CD4-positive, CD25-positive, alpha-beta regulatory T cell (primary cell): ENCODE data around the gene PXMP2. TPM values are rescaled to one million over a fixed set of nuclear protein-coding genes. Genes with fewer than 3 reads are reported as not detected.

Source experiments
- ATAC-seq, 2 donors: fragments of 150-1000 bp; cut with Tn5 transposase; one replicate each; pipeline ENCODE4 v1.10.0; 2021; ENCODE audit warnings: low read depth in 2 of 2, moderate number of reproducible peaks in 2 of 2, moderate library complexity in 1 of 2
- DNase-seq, 3 donors: peaks; one replicate each; pipeline versions ENCODE4 v3.0.0 to v3.0.0-alpha.2; 2012 to 2022; ENCODE audit warnings: mixed read lengths in 1 of 3
- H3K27ac ChIP-seq: one replicate; pipeline ENCODE4 v1.7.0; 2013; ENCODE audit warnings: mild to moderate bottlenecking, low read length; ENCODE audit not compliant: insufficient read depth, poor library complexity, severe bottlenecking
- H3K27me3 ChIP-seq: one replicate; pipeline ENCODE4 v1.7.0; 2013; ENCODE audit warnings: low read length; ENCODE audit not compliant: control insufficient read depth, insufficient read depth
- H3K36me3 ChIP-seq: one replicate; pipeline ENCODE4 v1.7.0; 2013; ENCODE audit warnings: mild to moderate bottlenecking, low read length, moderate library complexity; ENCODE audit not compliant: control insufficient read depth, insufficient read depth
- H3K4me1 ChIP-seq: 2 replicates; pipeline ENCODE4 v1.7.0; 2013; ENCODE audit warnings: mild to moderate bottlenecking, low read length; ENCODE audit not compliant: insufficient read depth, control insufficient read depth, poor library complexity, severe bottlenecking
- H3K4me3 ChIP-seq: one replicate; pipeline ENCODE4 v1.7.0; 2013; ENCODE audit warnings: low read depth, mild to moderate bottlenecking, low read length, moderate library complexity
- H3K9me3 ChIP-seq, 2 experiments: 1 replicate in 1 of 2; 2 replicates in 1 of 2; pipeline ENCODE4 v1.7.0; 2013; ENCODE audit warnings: low read length in 2 of 2, mild to moderate bottlenecking in 1 of 2, moderate library complexity in 1 of 2; ENCODE audit not compliant: control insufficient read depth in 2 of 2
- H3K27ac Mint-ChIP-seq, 3 donors: one replicate each; pipeline ENCODE4 v1.8.0; 2020 to 2022; ENCODE audit warnings: mild to moderate bottlenecking in 3 of 3, mixed read lengths in 3 of 3, moderate library complexity in 2 of 3
- H3K27me3 Mint-ChIP-seq: one replicate; pipeline ENCODE4 v1.8.0; 2022; ENCODE audit warnings: mild to moderate bottlenecking, mixed read lengths
- H3K36me3 Mint-ChIP-seq: one replicate; pipeline ENCODE4 v1.8.0; 2020; ENCODE audit warnings: mixed read lengths
- H3K4me1 Mint-ChIP-seq, 4 donors: one replicate each; pipeline ENCODE4 v1.8.0; 2020 to 2022; ENCODE audit warnings: mixed read lengths in 4 of 4, mild to moderate bottlenecking in 1 of 4
- H3K4me3 Mint-ChIP-seq, 4 donors: one replicate each; pipeline ENCODE4 v1.8.0; 2020 to 2022; ENCODE audit warnings: mild to moderate bottlenecking in 4 of 4, mixed read lengths in 4 of 4, moderate library complexity in 3 of 4
- H3K9me3 Mint-ChIP-seq, 7 donors: one replicate each; pipeline ENCODE4 v1.8.0; 2020 to 2022; ENCODE audit warnings: mixed read lengths in 7 of 7, mild to moderate bottlenecking in 3 of 7, moderate library complexity in 2 of 7
- polyA plus RNA-seq, 4 donors: library from polyadenylated mRNA; unstranded; fragments of 300-500 nt; fragmentation: Illumina TruSeq; gene quantifications; one replicate each; pipeline ENCODE4 v1.2.3, GENCODE V29; 2021
- total RNA-seq: library from RNA; stranded (reverse); gene quantifications from one replicate; pipeline ENCODE4 v1.2.3, GENCODE V29; 2022

The PXMP2 gene
- total and polyA plus RNA-seq, 5 donors from 2014 or later: 3.5 to 20.3 (median 15.2) TPM

DNA sequence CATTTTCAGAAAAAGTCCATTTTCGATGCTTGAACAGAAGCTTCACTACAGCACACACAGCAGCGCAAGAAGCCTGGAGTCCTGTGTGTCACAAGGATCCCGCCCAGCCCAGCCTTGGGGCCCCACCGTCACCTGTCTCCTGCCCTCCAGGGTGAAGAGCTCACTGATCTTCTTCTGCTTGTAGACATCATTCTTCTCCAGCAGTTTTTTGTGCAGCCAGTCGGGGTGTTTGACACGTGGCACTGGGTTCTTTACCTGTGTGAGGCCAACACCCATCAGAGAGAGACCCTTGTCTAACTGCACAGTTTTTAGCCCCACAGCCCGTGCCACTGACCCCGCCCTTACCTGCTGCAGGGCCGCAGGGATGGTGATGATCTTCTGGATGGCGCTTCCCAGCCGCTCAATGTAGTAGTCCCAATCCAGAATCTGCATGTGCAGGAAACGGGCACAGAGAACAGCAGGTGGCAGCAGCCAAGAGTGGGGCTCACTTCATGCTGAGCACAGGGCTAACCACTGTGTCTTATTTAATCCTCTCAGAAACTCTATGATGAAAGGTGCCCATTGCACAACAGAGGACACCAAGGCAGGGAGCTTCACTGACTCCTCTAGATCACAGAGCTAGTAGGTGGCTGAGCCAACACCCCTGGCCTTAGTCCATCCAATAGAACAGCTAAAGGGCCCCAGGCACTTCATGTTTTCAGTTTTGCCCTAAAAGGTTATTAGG lies 30.2 kb upstream of the PXMP2 start:
- no peaks in the 10 kb centered on the region for H3K4me1 ChIP-seq
- no peak overlapping the region for H3K4me3 Mint-ChIP-seq
- H3K9me3 ChIP-seq: no peaks in the 10 kb centered on the region
- DNase-seq: no peak
- no peaks in the 10 kb centered on the region for H3K27me3 Mint-ChIP-seq
- H3K27ac Mint-ChIP-seq: no peak overlapping the region
- peaks cover 78% of the 10 kb centered on the region for H3K36me3 ChIP-seq
- no peaks in the 10 kb centered on the region for H3K27me3 ChIP-seq
- H3K4me3 ChIP-seq: no peak overlapping the region
- no peak for ATAC-seq
- H3K36me3 Mint-ChIP-seq: peaks cover 53% of the 10 kb centered on the region
- peaks cover 0 to 5% (median 3%) of the 10 kb centered on the region in 4 donors for H3K4me1 Mint-ChIP-seq
- no peak overlapping the region for H3K27ac ChIP-seq
- no peaks in the 10 kb centered on the region for H3K9me3 Mint-ChIP-seq

DNA sequence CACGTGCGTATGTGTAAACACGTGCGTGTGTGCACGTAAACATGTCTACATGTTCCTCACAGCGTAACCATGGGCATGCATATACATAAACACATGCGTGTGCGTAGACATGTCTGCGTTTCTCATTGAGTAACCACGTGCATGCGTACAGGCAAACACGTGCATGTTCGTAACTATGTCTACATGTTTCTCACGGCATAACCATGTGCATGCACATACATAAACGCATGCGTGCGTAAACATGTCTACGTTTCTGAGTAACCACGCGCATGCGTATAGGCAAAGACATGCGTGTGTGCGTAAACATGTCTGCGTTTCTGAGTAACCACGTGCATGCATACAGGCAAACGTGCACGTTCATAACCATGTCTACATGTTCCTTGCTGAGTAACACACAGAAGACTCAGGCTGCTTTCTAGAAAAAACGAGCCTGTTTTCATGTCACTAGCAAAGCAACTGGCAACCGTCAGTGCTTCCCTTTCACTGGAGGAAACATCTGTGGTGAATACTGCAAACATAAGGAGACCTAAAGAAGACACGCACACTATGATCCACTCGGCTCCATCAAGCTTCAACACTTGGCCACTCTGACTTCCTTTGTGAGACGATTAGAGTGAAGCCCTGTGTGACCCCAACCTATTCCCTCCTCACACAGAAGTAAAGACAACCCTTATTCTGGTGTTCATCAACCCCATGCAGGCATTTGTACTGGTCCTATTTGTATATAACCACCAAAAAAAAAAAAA lies 29.1 kb upstream of the PXMP2 start:
- no peaks in the 10 kb centered on the region for H3K9me3 Mint-ChIP-seq
- H3K36me3 ChIP-seq: peaks cover 83% of the 10 kb centered on the region
- no peaks in the 10 kb centered on the region for H3K27me3 ChIP-seq
- H3K4me1 Mint-ChIP-seq: peaks cover 0 to 11% (median 6%) of the 10 kb centered on the region in 4 donors
- H3K36me3 Mint-ChIP-seq: peaks cover 56% of the 10 kb centered on the region
- no peak overlapping the region for H3K27ac Mint-ChIP-seq
- H3K27ac ChIP-seq: no peak overlapping the region
- no peaks in the 10 kb centered on the region for H3K9me3 ChIP-seq
- ATAC-seq (no peak), DNase-seq (no peak)
- no peak overlapping the region for H3K4me3 Mint-ChIP-seq
- H3K27me3 Mint-ChIP-seq: no peaks in the 10 kb centered on the region
- H3K4me1 ChIP-seq: no peaks in the 10 kb centered on the region
- H3K4me3 ChIP-seq: no peak overlapping the region

DNA sequence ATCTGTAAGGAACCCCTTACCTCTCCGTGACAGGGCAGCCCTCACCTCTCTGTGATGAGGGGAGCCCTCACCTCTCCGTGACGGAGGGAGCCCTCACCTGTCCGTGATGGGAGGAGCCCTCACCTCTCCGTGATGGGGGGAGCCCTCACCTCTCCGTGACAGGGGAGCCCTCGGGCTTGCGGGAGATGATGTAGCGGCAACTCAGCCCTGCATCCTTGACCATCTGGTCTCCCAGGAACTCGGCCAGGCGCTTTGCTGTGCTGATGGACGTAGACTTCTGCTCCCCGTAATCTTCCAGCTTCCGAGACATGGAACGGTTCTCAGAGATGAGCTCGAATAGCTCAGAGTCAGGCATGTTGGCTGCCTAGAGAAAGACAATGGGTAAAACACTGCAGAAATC lies 28.2 kb upstream of the PXMP2 start:
- H3K4me1 ChIP-seq: no peaks in the 10 kb centered on the region
- Mint-ChIP-seq H3K27ac (peak overlapping the region in 1 of 3 donors; percentile 32), H3K27me3 (no peaks in the 10 kb centered on the region), H3K4me1 (peaks cover 0 to 11% (median 7%) of the 10 kb centered on the region in 4 donors), H3K36me3 (peaks cover 50% of the 10 kb centered on the region), H3K4me3 (no peak overlapping the region), H3K9me3 (no peaks in the 10 kb centered on the region)
- H3K4me3 ChIP-seq: no peak overlapping the region
- peaks cover 83% of the 10 kb centered on the region for H3K36me3 ChIP-seq
- H3K27ac ChIP-seq: no peak overlapping the region
- ATAC-seq: no peak
- no peaks in the 10 kb centered on the region for H3K9me3 ChIP-seq
- DNase-seq: no peak
- no peaks in the 10 kb centered on the region for H3K27me3 ChIP-seq

GRCh38 chr12:132660052-132660451 lies 27.3 kb upstream of the PXMP2 start:
- Histone ChIP-seq H3K27ac (no peak overlapping the region), H3K4me1 (no peaks in the 10 kb centered on the region), H3K27me3 (no peaks in the 10 kb centered on the region), H3K36me3 (peaks cover 82% of the 10 kb centered on the region), H3K4me3 (no peak overlapping the region), H3K9me3 (no peaks in the 10 kb centered on the region)
- DNase-seq: peak in 1 of 3 donors; percentile 34
- Mint-ChIP-seq H3K4me1 (peaks cover 0 to 11% (median 7%) of the 10 kb centered on the region in 4 donors), H3K27me3 (no peaks in the 10 kb centered on the region), H3K36me3 (peaks cover 45% of the 10 kb centered on the region), H3K27ac (no peak overlapping the region), H3K9me3 (no peaks in the 10 kb centered on the region), H3K4me3 (no peak overlapping the region)
- no peak for ATAC-seq

GRCh38 chr12:132660996-132661395 lies 26.4 kb upstream of the PXMP2 start:
- ATAC-seq (no peak), DNase-seq (no peak)
- H3K27ac ChIP-seq: no peak overlapping the region
- no peaks in the 10 kb centered on the region for H3K9me3 ChIP-seq
- Mint-ChIP-seq H3K36me3 (peaks cover 51% of the 10 kb centered on the region), H3K27ac (peak overlapping the region in 2 of 3 donors; percentile 29 to 52), H3K9me3 (no peaks in the 10 kb centered on the region), H3K4me3 (no peak overlapping the region), H3K27me3 (no peaks in the 10 kb centered on the region), H3K4me1 (peaks cover 0 to 11% (median 8%) of the 10 kb centered on the region in 4 donors)
- no peaks in the 10 kb centered on the region for H3K4me1 ChIP-seq
- no peak overlapping the region for H3K4me3 ChIP-seq
- no peaks in the 10 kb centered on the region for H3K27me3 ChIP-seq
- peaks cover 87% of the 10 kb centered on the region for H3K36me3 ChIP-seq

GRCh38 chr12:132661972-132662371 lies 25.4 kb upstream of the PXMP2 start:
- H3K27ac Mint-ChIP-seq: peak overlapping the region in 1 of 3 donors; percentile 49
- H3K4me1 ChIP-seq: no peaks in the 10 kb centered on the region
- H3K4me3 ChIP-seq: no peak overlapping the region
- DNase-seq (no peak), ATAC-seq (no peak)
- H3K9me3 Mint-ChIP-seq: no peaks in the 10 kb centered on the region
- peaks cover 90% of the 10 kb centered on the region for H3K36me3 ChIP-seq
- H3K27me3 ChIP-seq: no peaks in the 10 kb centered on the region
- H3K27me3 Mint-ChIP-seq: no peaks in the 10 kb centered on the region
- no peaks in the 10 kb centered on the region for H3K9me3 ChIP-seq
- H3K4me3 Mint-ChIP-seq: no peak overlapping the region
- H3K4me1 Mint-ChIP-seq: peaks cover 0 to 11% (median 8%) of the 10 kb centered on the region in 4 donors
- no peak overlapping the region for H3K27ac ChIP-seq
- H3K36me3 Mint-ChIP-seq: peaks cover 53% of the 10 kb centered on the region

DNA sequence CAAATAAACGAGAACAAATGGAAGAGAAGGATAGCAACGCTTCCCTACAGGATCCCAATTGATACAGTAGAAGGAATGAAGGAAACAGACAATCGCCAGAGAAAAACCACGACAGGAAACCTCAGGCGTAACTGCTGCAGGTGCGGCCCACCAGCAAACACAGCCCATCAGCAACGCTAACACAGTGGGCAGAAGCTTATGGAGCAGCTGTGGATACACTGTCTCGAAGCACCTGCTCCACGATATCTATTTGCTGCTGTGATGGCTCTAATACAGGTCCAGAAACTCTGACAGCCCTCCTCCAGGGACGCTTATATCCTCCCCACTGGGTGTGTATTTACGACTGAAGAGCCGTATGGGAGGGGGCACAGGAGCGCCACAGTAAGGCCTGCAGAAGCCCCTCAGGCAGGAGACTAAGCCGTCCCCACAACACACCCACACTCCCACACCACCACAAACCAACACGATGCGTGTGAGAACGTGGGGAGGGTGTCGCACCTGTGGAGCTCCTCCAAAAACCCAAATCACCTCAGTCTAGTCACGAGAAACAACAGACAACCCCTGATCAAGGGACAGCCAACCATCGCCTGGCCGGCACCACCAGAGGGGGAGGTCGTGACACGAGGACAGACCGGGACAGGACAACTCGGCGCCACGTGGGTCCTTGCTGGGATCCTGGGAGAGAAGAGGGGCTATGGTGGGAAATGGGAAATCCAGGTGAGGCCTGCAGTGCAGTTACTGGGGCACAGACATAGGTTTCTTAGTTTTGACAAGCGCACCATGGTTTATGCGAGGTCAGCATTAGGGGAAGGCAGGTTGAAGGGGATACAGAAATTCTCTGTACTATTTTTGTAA lies 24.3 kb upstream of the PXMP2 start:
- Mint-ChIP-seq H3K36me3 (peaks cover 50% of the 10 kb centered on the region), H3K27ac (peak overlapping the region in 2 of 3 donors; percentile 20 to 32), H3K4me3 (no peak overlapping the region), H3K9me3 (no peaks in the 10 kb centered on the region), H3K27me3 (no peaks in the 10 kb centered on the region), H3K4me1 (peaks cover 0 to 11% (median 8%) of the 10 kb centered on the region in 4 donors)
- DNase-seq (no peak), ATAC-seq (no peak)
- no peaks in the 10 kb centered on the region for H3K9me3 ChIP-seq
- no peaks in the 10 kb centered on the region for H3K4me1 ChIP-seq
- H3K36me3 ChIP-seq: peaks cover 89% of the 10 kb centered on the region
- H3K27me3 ChIP-seq: no peaks in the 10 kb centered on the region
- H3K27ac ChIP-seq: no peak overlapping the region
- no peak overlapping the region for H3K4me3 ChIP-seq
